RWPE1 (cell line): Measurements from ENCODE around the gene COX8A.
A peak's percentile ranks its signal among the peaks of the same experiment; 100 is the strongest.

Source experiments
- CTCF ChIA-PET: fragments of 350-600 bp; sonication (Branson Sonifier 250); formaldehyde crosslinking; extraction: SDS; loops from one replicate; lab custom pipeline; 2021; lab: Yijun Ruan, JAX
- POLR2A ChIA-PET: fragments of 400-600 bp; formaldehyde crosslinking; extraction: SDS; loops from one replicate; lab custom pipeline; 2020; ENCODE audit warnings: antibody characterized with exemption; ENCODE audit not compliant: low non-redundant PET; lab: Yijun Ruan, JAX
- DNase-seq: peaks from one replicate; pipeline ENCODE4 v3.0.0; 2012; ENCODE audit warnings: low spot score
- H3K27ac ChIP-seq: fragments of 450-650 bp; 2 replicates; pipeline ENCODE4 v1.5.1; 2017
- CTCF ChIP-seq: fragments of 450-650 bp; conservative IDR thresholded peaks from 2 replicates; pipeline ENCODE4 v1.5.1; 2017; ENCODE audit warnings: low read depth, mild to moderate bottlenecking

COX8A gene

GRCh38 chr11:64006398-64006797 is 32.0 kb downstream of the COX8A start:
- ChIA-PET CTCF (interaction anchor here (0.6 to 1.1 kb wide), 2 partner anchors 126 to 140 kb away, joined by 3 to 4 read pairs; no protein-coding TSS in a partner anchor), POLR2A (no interaction called here)
- TF ChIP-seq CTCF: no peak
- no peak overlapping the region for H3K27ac ChIP-seq
- no peak for DNase-seq

- peak; percentile 27 for TF ChIP-seq CTCF
- ChIA-PET CTCF (interaction anchor here (0.6 to 1.1 kb wide), 6 partner anchors 68 to 155 kb away, joined by 3 to 6 read pairs (median 4); no protein-coding TSS in a partner anchor), POLR2A (no interaction called here)
- DNase-seq: no peak
- no peak overlapping the region for H3K27ac ChIP-seq
These were observed 32.8 kb downstream of the COX8A start for GRCh38 chr11:64007160-64007628.

GRCh38 chr11:64007629-64008282 is 33.3 kb downstream of the COX8A start:
- no peak overlapping the region for H3K27ac ChIP-seq
- POLR2A ChIA-PET: no interaction called here

GRCh38 chr11:64008283-64008913 is 34.0 kb downstream of the COX8A start:
- ChIA-PET POLR2A (no interaction called here), CTCF (no interaction called here)
- DNase-seq: no peak
- TF ChIP-seq CTCF: no peak
- no peak overlapping the region for H3K27ac ChIP-seq

More at GRCh38 chr11:64007629-64008282, 33.3 kb downstream of the COX8A start:
- CTCF ChIA-PET: interaction anchor here (0.6 to 1.1 kb wide), 2 partner anchors 68 to 125 kb away, joined by 3 to 4 read pairs; no protein-coding TSS in a partner anchor
- TF ChIP-seq CTCF: no peak; the same call in 1 of the 2 replicates
- DNase-seq: no peak

- TF ChIP-seq CTCF: no peak
- no peak for DNase-seq
- CTCF ChIA-PET: interaction anchor here (0.6 to 0.7 kb wide), 2 partner anchors 17 to 63 kb away, joined by 3 to 4 read pairs; no protein-coding TSS in a partner anchor
- POLR2A ChIA-PET: interaction anchor here (0.7 kb wide), 1 partner anchor 7 kb away, joined by 10 read pairs; no protein-coding TSS in a partner anchor
- H3K27ac ChIP-seq: no peak overlapping the region
These were observed 34.7 kb downstream of the COX8A start for GRCh38 chr11:64008914-64009633.

- CTCF ChIA-PET: interaction anchor here (0.6 kb wide), 1 partner anchor 63 kb away, joined by 4 read pairs; no protein-coding TSS in a partner anchor
- no peak for TF ChIP-seq CTCF
- H3K27ac ChIP-seq: no peak overlapping the region
- DNase-seq: no peak
- POLR2A ChIA-PET: interaction anchor here (0.7 kb wide), 1 partner anchor 8 kb away, joined by 10 read pairs; no protein-coding TSS in a partner anchor
These were observed 35.3 kb downstream of the COX8A start for GRCh38 chr11:64009710-64010109.
